Ovary (tissue), 9 donors: ENCODE data around the gene SLC22A9. TPM values are rescaled to one million over a fixed set of nuclear protein-coding genes. Genes with fewer than 3 reads are reported as not detected.

Experiments
- polyA plus RNA-seq, 2 donors: library from polyadenylated mRNA; stranded (reverse); fragments of 200-250 nt in 1 of 2; fragments of 350-450 nt in 1 of 2; fragmentation: Illumina TruSeq in 1 of 2; extraction: RNeasy Lipid Tissue Mini Kit (QIAGEN cat#74804) in 1 of 2; gene quantifications; one replicate each; pipeline ENCODE4 v1.2.3, GENCODE V29; 2013 to 2014
- total RNA-seq, 7 donors: library from RNA; depleted of rRNA in 2 of 7; stranded (reverse); fragments of >200 nt in 2 of 7; fragmentation: NEBNext Ultra II Directional in 3 of 7; extraction: Animal tissue kit (Norgen Biotek cat#: 25700) in 3 of 7; gene quantifications; one replicate each; pipeline versions ENCODE4 v1.1.0 to v1.2.4, GENCODE V29; 2016 to 2023
- donor health status: DM: no; HTN: no; CAD: no; lungs with moderate emphysema.
- donor health status: DM: no; HTN: no; CAD: no.
- donor health status: Bipolar disorder and iron deficiency.
- donor health status: DM: yes; HTN: yes; CAD: no.
- donor health status: DM: no; HTN: no; CAD: no.
- donor health status: DM: yes; HTN: yes; CAD: no.

The SLC22A9 gene
- total and polyA plus RNA-seq, 9 donors = not detected

Other genes starting within 250 kb of the SLC22A9 start
- not detected for gene SLC22A24, start 225.6 kb upstream of the SLC22A9 start, total RNA-seq
- not detected for gene SLC22A24, start 225.6 kb upstream of the SLC22A9 start, polyA plus RNA-seq
- gene SLC22A25, start 126.2 kb upstream of the SLC22A9 start, total RNA-seq = not detected
- not detected for gene SLC22A25, start 126.2 kb upstream of the SLC22A9 start, polyA plus RNA-seq
- gene PLAAT5, start 121.4 kb downstream of the SLC22A9 start, total RNA-seq = 10 to 100 TPM in 1 of 7 donors, 1 to 10 TPM in 6; 1.7 to 22.2 (median 3.8) TPM
- gene PLAAT5, start 121.4 kb downstream of the SLC22A9 start, polyA plus RNA-seq = 10 to 100 TPM in 1 of 2 donors, 1 to 10 TPM in 1; 1.5 to 35.0 TPM
- gene LGALS12, start 136.3 kb downstream of the SLC22A9 start, total RNA-seq = 1 to 10 TPM in 2 of 7 donors, under 1 TPM in 4, not detected in 1; 0.23 to 4.5 (median 0.74) TPM
- gene LGALS12, start 136.3 kb downstream of the SLC22A9 start, polyA plus RNA-seq = 10 to 100 TPM in 1 of 2 donors, under 1 TPM in 1; 0.19 to 28.7 TPM
- gene PLAAT4, start 167.0 kb downstream of the SLC22A9 start, total RNA-seq = 10 to 100 TPM; 35.8 to 70.9 (median 61.1) TPM
- 10 to 100 TPM; 67.0 to 71.6 TPM for gene PLAAT4, start 167.0 kb downstream of the SLC22A9 start, polyA plus RNA-seq
- 1 to 10 TPM in 1 of 7 donors, under 1 TPM in 3, not detected in 3; 0.28 to 1.4 (median 0.40) TPM for gene PLAAT2, start 193.6 kb downstream of the SLC22A9 start, total RNA-seq
- gene PLAAT2, start 193.6 kb downstream of the SLC22A9 start, polyA plus RNA-seq = under 1 TPM in 1 of 2 donors, not detected in 1; 0.12 TPM
- gene PLAAT3, start 244.6 kb downstream of the SLC22A9 start, total RNA-seq = 100 to 1,000 TPM in 5 of 7 donors, 10 to 100 TPM in 2; 52.2 to 147 (median 110) TPM
- gene PLAAT3, start 244.6 kb downstream of the SLC22A9 start, polyA plus RNA-seq = 100 to 1,000 TPM in 1 of 2 donors, 10 to 100 TPM in 1; 41.1 to 128 TPM